Right cardiac atrium (tissue), 5 donors: ENCODE measurements around the gene KRTAP12-1. TPM values are rescaled to one million over a fixed set of nuclear protein-coding genes. Genes with fewer than 3 reads are reported as not detected.

Experiments used
- ATAC-seq, 2 donors: fragments of 200-7000 bp; cut with Tn5 transposase; one replicate each; pipeline versions ENCODE4 v1.8.0 to v1.9.1; 2020; ENCODE audit warnings: moderate library complexity in 2 of 2, mild to moderate bottlenecking in 1 of 2
- DNase-seq, 3 donors: peaks; one replicate each; pipeline ENCODE4 v3.0.0-alpha.2; 2020
- H3K27ac ChIP-seq: one replicate; pipeline ENCODE4 v1.5.1; 2013; ENCODE audit warnings: mild to moderate bottlenecking, low read length, control low read depth, moderate library complexity
- H3K27me3 ChIP-seq: one replicate; pipeline ENCODE4 v1.6.1; 2013; ENCODE audit not compliant: control insufficient read depth, insufficient read depth
- H3K4me1 ChIP-seq: one replicate; pipeline ENCODE4 v1.6.1; 2013; ENCODE audit warnings: low read length; ENCODE audit not compliant: control insufficient read depth, insufficient read depth
- H3K4me3 ChIP-seq: one replicate; pipeline ENCODE4 v1.5.1; 2013; ENCODE audit warnings: low read length, control low read depth
- H3K9me3 ChIP-seq: one replicate; pipeline ENCODE4 v1.6.1; 2013; ENCODE audit warnings: low read length; ENCODE audit not compliant: control insufficient read depth
- WGBS: extraction: QIAGEN DNeasy Blood & Tissue Kit; methylation state at CpG from one replicate; pipeline ENCODE4 v1.1.7; 2013; 5-methylcytosine and 5-hydroxymethylcytosine counted together
- intact Hi-C, 4 donors: fragments of 100-400 bp; cut with DNase I; formaldehyde crosslinking; loops; one replicate each; pipeline versions ENCODE4 v1.11.0 to v1.14.0; 2022 to 2023
- long read RNA-seq, 4 donors: library from polyadenylated mRNA; unstranded; transcript quantifications; one replicate each; pipeline ENCODE4 v2.0.0, GENCODE V29; 2020 to 2021
- polyA plus RNA-seq: library from polyadenylated mRNA; stranded (reverse); fragments of 200-250 nt; gene quantifications from one replicate; pipeline ENCODE4 v1.2.3, GENCODE V29; 2013
- total RNA-seq, 4 donors: library from RNA; stranded (reverse); fragmentation: NEBNext Ultra II Directional; extraction: Animal tissue kit (Norgen Biotek cat#: 25700); gene quantifications; one replicate each; pipeline ENCODE4 v1.2.1, GENCODE V29; 2021
- donor health status: healthy with polysubstance abuse.
- donor health status: DM: no; HTN: yes; CAD: no.
- donor health status: DM: no; HTN: no; CAD: no.
- donor health status: DM: no; HTN: yes; CAD: no; lungs with severe emphysema.
- donor health status: DM: yes; HTN: yes; CAD: no.

KRTAP12-1 gene
- total RNA-seq (not detected), polyA plus RNA-seq (not detected)
- long read RNA-seq, donor 1 = 0 reads
- long read RNA-seq, donor 2 = 0 reads
- long read RNA-seq, donor 3 = 0 reads
- long read RNA-seq, donor 4 = 0 reads

- ATAC-seq (peak; percentile 44 to 61), DNase-seq (no peak)
- Histone ChIP-seq H3K4me1 (no peaks in the 10 kb centered on the region), H3K27me3 (no peaks in the 10 kb centered on the region), H3K9me3 (no peaks in the 10 kb centered on the region), H3K4me3 (no peak within 1 kb of the TSS), H3K27ac (no peak within 1 kb of the TSS)
- intact Hi-C loops = no loop called here
- WGBS = 65% methylated on average over 23 of the region's 23 CpGs
These were observed at the start of gene KRTAP12-1 for GRCh38 chr21:44681861-44682579. KRTAP12-1 (minus strand) TSS chr21:44682163; CDS start chr21:44682123, 40 bp downstream.

- ATAC-seq (no peak), DNase-seq (no peak)
- no peaks in the 10 kb centered on the region for H3K9me3 ChIP-seq
- intact Hi-C loops = no loop called here
- H3K4me3 ChIP-seq = no peak overlapping the region
- H3K27me3 ChIP-seq = no peaks in the 10 kb centered on the region
- H3K27ac ChIP-seq = no peak overlapping the region
- H3K4me1 ChIP-seq = no peaks in the 10 kb centered on the region
- 63% methylated on average over 9 of the region's 9 CpGs for WGBS
These were observed 49.1 kb upstream of the KRTAP12-1 start for GRCh38 chr21:44730951-44731579.

GRCh38 chr21:44730028-44730395 is 48.0 kb upstream of the KRTAP12-1 start:
- H3K4me3 ChIP-seq = no peak overlapping the region
- intact Hi-C loops = no loop called here
- ATAC-seq = no peak
- no peaks in the 10 kb centered on the region for H3K27me3 ChIP-seq
- WGBS = 91% methylated on average over 7 of the region's 7 CpGs
- DNase-seq = no peak
- H3K4me1 ChIP-seq = no peaks in the 10 kb centered on the region
- no peaks in the 10 kb centered on the region for H3K9me3 ChIP-seq
- no peak overlapping the region for H3K27ac ChIP-seq

GRCh38 chr21:44729336-44730027 is 47.5 kb upstream of the KRTAP12-1 start:
- Histone ChIP-seq H3K27ac (no peak overlapping the region), H3K9me3 (no peaks in the 10 kb centered on the region), H3K27me3 (no peaks in the 10 kb centered on the region), H3K4me3 (no peak overlapping the region), H3K4me1 (no peaks in the 10 kb centered on the region)
- DNase-seq = peak in 1 of 3 donors; percentile 41
- intact Hi-C loops = no loop called here
- ATAC-seq = peak in 1 of 2 donors; percentile 27
- 91% methylated on average over 23 of the region's 23 CpGs for WGBS

- Histone ChIP-seq H3K4me3 (no peak overlapping the region), H3K9me3 (no peaks in the 10 kb centered on the region), H3K27me3 (no peaks in the 10 kb centered on the region), H3K27ac (no peak overlapping the region), H3K4me1 (no peaks in the 10 kb centered on the region)
- intact Hi-C loops = no loop called here
- no peak for ATAC-seq
- WGBS = 89% methylated on average over 14 of the region's 14 CpGs
- DNase-seq = peak in 1 of 3 donors; percentile 11
These were observed 46.8 kb upstream of the KRTAP12-1 start for GRCh38 chr21:44728716-44729115.

GRCh38 chr21:44727757-44728156 is 45.8 kb upstream of the KRTAP12-1 start:
- ATAC-seq (no peak), DNase-seq (peak in 1 of 3 donors; percentile 23)
- no peaks in the 10 kb centered on the region for H3K4me1 ChIP-seq
- intact Hi-C loops = no loop called here
- no peak overlapping the region for H3K4me3 ChIP-seq
- H3K9me3 ChIP-seq = no peaks in the 10 kb centered on the region
- H3K27ac ChIP-seq = no peak overlapping the region
- H3K27me3 ChIP-seq = no peaks in the 10 kb centered on the region
- WGBS = 75% methylated on average over 9 of the region's 9 CpGs

GRCh38 chr21:44727321-44727720 is 45.4 kb upstream of the KRTAP12-1 start:
- H3K27ac ChIP-seq = no peak overlapping the region
- WGBS = 93% methylated on average over 8 of the region's 8 CpGs
- DNase-seq (peak in 1 of 3 donors; percentile 23), ATAC-seq (no peak)
- no peak overlapping the region for H3K4me3 ChIP-seq
- no peaks in the 10 kb centered on the region for H3K27me3 ChIP-seq
- intact Hi-C loops = no loop called here
- no peaks in the 10 kb centered on the region for H3K4me1 ChIP-seq
- H3K9me3 ChIP-seq = no peaks in the 10 kb centered on the region

GRCh38 chr21:44726826-44727225 is 44.9 kb upstream of the KRTAP12-1 start:
- 74% methylated on average over 6 of the region's 6 CpGs for WGBS
- intact Hi-C loops = no loop called here

GRCh38 chr21:44724926-44725325 is 43.0 kb upstream of the KRTAP12-1 start:
- H3K27me3 ChIP-seq = no peaks in the 10 kb centered on the region
- DNase-seq = no peak
- ATAC-seq = no peak
- no peak overlapping the region for H3K4me3 ChIP-seq
- H3K4me1 ChIP-seq = no peaks in the 10 kb centered on the region
- H3K27ac ChIP-seq = no peak overlapping the region
- 93% methylated on average over 14 of the region's 14 CpGs for WGBS
- intact Hi-C loops = no loop called here
- no peaks in the 10 kb centered on the region for H3K9me3 ChIP-seq

More at GRCh38 chr21:44726826-44727225, 44.9 kb upstream of the KRTAP12-1 start:
- no peaks in the 10 kb centered on the region for H3K4me1 ChIP-seq
- no peaks in the 10 kb centered on the region for H3K27me3 ChIP-seq
- no peak for ATAC-seq
- H3K9me3 ChIP-seq = no peaks in the 10 kb centered on the region
- no peak overlapping the region for H3K4me3 ChIP-seq
- DNase-seq = peak in 1 of 3 donors; percentile 35
- no peak overlapping the region for H3K27ac ChIP-seq

- Histone ChIP-seq H3K4me3 (no peak overlapping the region), H3K27ac (no peak overlapping the region), H3K27me3 (no peaks in the 10 kb centered on the region), H3K9me3 (no peaks in the 10 kb centered on the region), H3K4me1 (no peaks in the 10 kb centered on the region)
- ATAC-seq (no peak), DNase-seq (no peak)
- 80% methylated on average over 7 of the region's 7 CpGs for WGBS
- intact Hi-C loops = no loop called here
These were observed 42.2 kb upstream of the KRTAP12-1 start for GRCh38 chr21:44724196-44724595.
